ENCODE measurements around the gene SAMD3.

DNA sequence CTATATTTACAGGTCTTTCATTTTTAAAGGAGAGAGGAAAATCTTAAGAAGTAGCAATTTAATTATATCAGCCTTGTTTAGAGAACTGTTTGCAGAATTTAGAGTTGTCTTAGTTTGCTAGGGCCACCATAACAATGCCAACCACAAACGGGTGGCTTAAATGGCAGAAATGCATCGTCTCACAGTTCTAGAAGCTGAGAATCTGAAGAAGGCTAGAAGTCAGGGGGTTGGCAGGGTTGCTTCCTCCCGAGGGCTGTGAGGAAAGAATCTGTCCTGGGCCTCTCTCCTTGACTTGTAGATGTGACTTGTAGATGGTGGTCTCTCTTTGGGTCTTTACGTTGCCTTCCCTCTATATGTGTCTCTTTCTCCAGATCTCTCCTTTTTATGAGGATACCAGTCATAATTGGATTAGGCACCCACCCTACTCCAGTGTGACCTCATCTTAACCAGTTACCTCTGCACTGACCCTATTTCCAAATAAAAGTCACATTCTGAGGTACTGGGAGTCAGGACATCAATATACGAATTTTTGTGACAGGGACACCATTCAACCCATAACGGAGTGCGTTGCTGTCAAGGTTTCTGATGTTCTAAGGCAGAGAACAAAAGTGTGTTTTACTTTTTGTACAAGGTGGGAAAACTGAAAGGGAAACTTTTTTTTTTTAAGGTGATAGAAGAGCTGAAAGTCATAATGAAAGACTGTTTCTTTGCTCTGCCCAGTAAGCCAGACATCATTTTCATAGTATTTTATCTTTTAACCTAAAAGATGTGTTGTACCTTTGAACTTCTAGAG is 84.4 kb downstream of the SAMD3 start:
- TF ChIP-seq, protein P1, sequence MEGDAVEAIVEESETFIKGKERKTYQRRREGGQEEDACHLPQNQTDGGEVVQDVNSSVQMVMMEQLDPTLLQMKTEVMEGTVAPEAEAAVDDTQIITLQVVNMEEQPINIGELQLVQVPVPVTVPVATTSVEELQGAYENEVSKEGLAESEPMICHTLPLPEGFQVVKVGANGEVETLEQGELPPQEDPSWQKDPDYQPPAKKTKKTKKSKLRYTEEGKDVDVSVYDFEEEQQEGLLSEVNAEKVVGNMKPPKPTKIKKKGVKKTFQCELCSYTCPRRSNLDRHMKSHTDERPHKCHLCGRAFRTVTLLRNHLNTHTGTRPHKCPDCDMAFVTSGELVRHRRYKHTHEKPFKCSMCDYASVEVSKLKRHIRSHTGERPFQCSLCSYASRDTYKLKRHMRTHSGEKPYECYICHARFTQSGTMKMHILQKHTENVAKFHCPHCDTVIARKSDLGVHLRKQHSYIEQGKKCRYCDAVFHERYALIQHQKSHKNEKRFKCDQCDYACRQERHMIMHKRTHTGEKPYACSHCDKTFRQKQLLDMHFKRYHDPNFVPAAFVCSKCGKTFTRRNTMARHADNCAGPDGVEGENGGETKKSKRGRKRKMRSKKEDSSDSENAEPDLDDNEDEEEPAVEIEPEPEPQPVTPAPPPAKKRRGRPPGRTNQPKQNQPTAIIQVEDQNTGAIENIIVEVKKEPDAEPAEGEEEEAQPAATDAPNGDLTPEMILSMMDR (IDR thresholded peaks at IDR 0.05; ENCODE audit: control extremely low read depth in 1 of 3, insufficient read depth in 1 of 3, low read depth in 1 of 3, low read length in 3 of 3) = no peak
- no peak for TF ChIP-seq POLR2AphosphoS5 (IDR thresholded peaks at IDR 0.05; ENCODE audit: low read depth, low read length)
- TF ChIP-seq YY1 (IDR thresholded peaks at IDR 0.05; ENCODE audit: low read depth, low read length) = no peak
- no peak for TF ChIP-seq POLR2A (IDR thresholded peaks at IDR 0.05; ENCODE audit: control extremely low read depth in 1 of 2, low read depth in 2 of 2, low read length in 2 of 2)
- TF ChIP-seq EZH2 (IDR thresholded peaks at IDR 0.05; ENCODE audit: low read depth, low read length, severe bottlenecking) = no peak
- TF ChIP-seq ASH2L (IDR thresholded peaks at IDR 0.05; ENCODE audit: low read length) = no peak
- TF ChIP-seq CHD2 (IDR thresholded peaks at IDR 0.05; ENCODE audit: low read length) = no peak
- TF ChIP-seq, protein P2, sequence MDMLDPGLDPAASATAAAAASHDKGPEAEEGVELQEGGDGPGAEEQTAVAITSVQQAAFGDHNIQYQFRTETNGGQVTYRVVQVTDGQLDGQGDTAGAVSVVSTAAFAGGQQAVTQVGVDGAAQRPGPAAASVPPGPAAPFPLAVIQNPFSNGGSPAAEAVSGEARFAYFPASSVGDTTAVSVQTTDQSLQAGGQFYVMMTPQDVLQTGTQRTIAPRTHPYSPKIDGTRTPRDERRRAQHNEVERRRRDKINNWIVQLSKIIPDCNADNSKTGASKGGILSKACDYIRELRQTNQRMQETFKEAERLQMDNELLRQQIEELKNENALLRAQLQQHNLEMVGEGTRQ (IDR thresholded peaks at IDR 0.05; ENCODE audit: low read length) = no peak
- TF ChIP-seq EGR1 (IDR thresholded peaks at IDR 0.05; ENCODE audit: borderline replicate concordance, low read depth, low read length) = no peak

Measured in H1 (cell line).